T-helper 1 cell treated with Interleukin-12 subunit alpha and Interleukin-12 subunit beta and Interleukin-4 antibody, amounts not matched to agents 30 μg/mL and 1 μg/mL, for 36 hours (primary cell): ENCODE measurements around the gene CYP11A1.
A peak's percentile ranks its signal among the peaks of the same experiment; 100 is the strongest.

Experiments
- H3K27ac Mint-ChIP-seq: one replicate; pipeline ENCODE4 v1.8.0; 2021; ENCODE audit warnings: mild to moderate bottlenecking, mixed read lengths
- H3K27me3 Mint-ChIP-seq: one replicate; pipeline ENCODE4 v1.8.0; 2021; ENCODE audit warnings: low read depth, mixed read lengths
- H3K36me3 Mint-ChIP-seq: one replicate; pipeline ENCODE4 v1.8.0; 2021; ENCODE audit warnings: low read depth, mixed read lengths
- H3K4me1 Mint-ChIP-seq: one replicate; pipeline ENCODE4 v1.8.0; 2021; ENCODE audit warnings: low read depth, mixed read lengths
- H3K4me3 Mint-ChIP-seq: one replicate; pipeline ENCODE4 v1.8.0; 2021; ENCODE audit warnings: mild to moderate bottlenecking, moderate library complexity, mixed read lengths
- H3K9me3 Mint-ChIP-seq: one replicate; pipeline ENCODE4 v1.8.0; 2021; ENCODE audit warnings: mixed read lengths

CYP11A1 gene

DNA sequence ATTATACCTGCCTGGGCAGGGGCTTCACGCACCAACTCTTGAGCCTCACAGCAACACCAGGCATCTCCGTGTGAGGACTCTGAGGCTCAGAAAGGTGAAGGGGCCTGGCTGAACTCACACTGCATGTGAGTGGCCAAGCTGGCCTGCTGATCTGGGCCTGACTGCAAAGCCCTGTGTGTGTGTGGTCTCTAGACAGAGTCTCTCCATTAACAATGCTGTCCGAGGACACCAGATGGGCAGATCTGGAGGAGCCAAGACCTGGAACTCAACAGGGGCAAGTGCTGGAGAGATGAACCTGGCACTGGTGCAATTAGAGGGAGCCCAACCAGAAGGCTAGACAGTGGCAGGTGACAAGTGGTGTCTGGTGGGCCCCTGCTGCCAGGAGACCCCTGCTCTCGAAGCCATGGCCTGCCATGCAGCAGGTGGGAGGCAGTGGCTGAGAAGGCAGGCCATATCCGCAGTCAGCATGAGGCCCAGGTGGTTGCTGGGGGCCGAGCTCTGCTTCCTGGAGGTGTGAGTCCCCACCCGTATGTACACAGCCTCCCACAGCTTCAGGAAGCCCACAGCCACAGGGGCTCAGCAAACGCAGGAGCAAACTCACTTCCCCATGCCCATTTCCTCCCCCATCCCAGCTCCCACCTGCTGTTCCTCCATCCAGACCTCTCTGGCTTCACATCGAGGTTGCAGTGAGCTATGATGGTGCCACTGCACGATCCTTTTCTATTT is 39.0 kb downstream of the CYP11A1 start:
- Mint-ChIP-seq H3K9me3 (no peaks in the 10 kb centered on the region), H3K36me3 (no peaks in the 10 kb centered on the region), H3K4me1 (no peaks in the 10 kb centered on the region), H3K27me3 (no peaks in the 10 kb centered on the region), H3K27ac (no peak overlapping the region), H3K4me3 (no peak overlapping the region)

DNA sequence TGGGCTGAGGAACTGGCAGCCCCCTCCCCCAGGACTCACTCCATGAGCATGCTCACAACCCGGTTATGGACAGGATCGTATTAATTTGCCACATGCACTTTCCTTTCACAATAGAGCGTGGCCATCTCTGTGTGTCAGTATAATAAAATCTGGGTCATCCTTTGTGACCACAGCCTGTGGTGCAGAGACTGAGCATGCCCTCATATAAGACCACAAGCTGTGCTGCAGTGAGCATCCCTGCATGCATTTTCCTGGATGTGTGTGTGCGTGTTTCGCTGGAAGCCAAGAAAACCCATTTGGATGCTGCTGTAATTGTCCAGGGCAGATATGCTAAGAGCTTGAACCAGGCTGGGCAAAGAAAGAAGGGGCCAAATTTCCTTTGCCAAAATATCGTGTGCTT is 39.7 kb downstream of the CYP11A1 start:
- no peak overlapping the region for H3K27ac Mint-ChIP-seq
- no peak overlapping the region for H3K4me3 Mint-ChIP-seq
- no peaks in the 10 kb centered on the region for H3K27me3 Mint-ChIP-seq
- no peaks in the 10 kb centered on the region for H3K36me3 Mint-ChIP-seq
- no peaks in the 10 kb centered on the region for H3K9me3 Mint-ChIP-seq
- no peaks in the 10 kb centered on the region for H3K4me1 Mint-ChIP-seq

DNA sequence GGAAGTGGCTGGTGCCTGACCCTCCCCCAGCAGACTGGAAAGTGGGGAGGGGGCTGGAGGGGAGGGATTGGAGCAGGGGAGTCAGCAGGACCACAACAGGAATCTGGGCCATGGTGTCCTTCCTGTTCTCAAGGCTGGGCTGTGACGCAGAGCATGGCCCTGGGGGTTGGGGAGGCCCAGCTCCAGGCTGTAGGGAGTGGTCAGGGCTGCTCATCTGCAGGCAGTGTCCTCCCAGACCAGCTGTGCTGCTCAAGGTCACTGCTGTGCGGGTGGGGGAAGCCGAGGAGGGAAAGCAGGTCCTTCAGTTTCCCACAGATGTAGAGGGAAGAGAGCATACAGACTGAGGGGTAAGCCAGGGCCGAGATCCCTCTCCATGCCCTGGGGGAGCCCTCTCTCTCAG is 40.7 kb downstream of the CYP11A1 start:
- Mint-ChIP-seq H3K4me3 (no peak overlapping the region), H3K36me3 (no peaks in the 10 kb centered on the region), H3K9me3 (no peaks in the 10 kb centered on the region), H3K27ac (no peak overlapping the region), H3K4me1 (no peaks in the 10 kb centered on the region), H3K27me3 (peaks cover under 1% of the 10 kb centered on the region)

DNA sequence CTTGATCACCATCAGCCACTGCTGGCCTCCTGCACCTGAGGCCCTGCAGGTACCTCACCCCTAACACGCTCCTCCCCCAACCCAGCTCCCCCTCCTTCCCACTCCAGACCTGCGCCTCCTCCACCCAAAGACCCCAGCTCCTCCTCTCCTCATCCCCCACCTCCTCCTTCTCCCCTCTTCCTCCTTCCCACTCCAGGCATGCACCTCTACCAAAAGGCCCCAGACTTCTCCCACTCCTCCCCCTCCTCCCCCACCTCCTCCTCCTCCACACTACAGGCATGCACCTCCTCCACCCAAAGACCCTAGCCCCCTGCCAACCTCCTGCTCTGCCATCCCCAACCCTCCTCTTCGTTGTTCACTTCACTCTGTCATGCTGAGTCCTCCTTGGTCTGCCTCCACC is 42.7 kb downstream of the CYP11A1 start:
- Mint-ChIP-seq H3K36me3 (no peaks in the 10 kb centered on the region), H3K27me3 (peaks cover 3% of the 10 kb centered on the region), H3K9me3 (no peaks in the 10 kb centered on the region), H3K27ac (no peak overlapping the region), H3K4me1 (no peaks in the 10 kb centered on the region), H3K4me3 (no peak overlapping the region)

DNA sequence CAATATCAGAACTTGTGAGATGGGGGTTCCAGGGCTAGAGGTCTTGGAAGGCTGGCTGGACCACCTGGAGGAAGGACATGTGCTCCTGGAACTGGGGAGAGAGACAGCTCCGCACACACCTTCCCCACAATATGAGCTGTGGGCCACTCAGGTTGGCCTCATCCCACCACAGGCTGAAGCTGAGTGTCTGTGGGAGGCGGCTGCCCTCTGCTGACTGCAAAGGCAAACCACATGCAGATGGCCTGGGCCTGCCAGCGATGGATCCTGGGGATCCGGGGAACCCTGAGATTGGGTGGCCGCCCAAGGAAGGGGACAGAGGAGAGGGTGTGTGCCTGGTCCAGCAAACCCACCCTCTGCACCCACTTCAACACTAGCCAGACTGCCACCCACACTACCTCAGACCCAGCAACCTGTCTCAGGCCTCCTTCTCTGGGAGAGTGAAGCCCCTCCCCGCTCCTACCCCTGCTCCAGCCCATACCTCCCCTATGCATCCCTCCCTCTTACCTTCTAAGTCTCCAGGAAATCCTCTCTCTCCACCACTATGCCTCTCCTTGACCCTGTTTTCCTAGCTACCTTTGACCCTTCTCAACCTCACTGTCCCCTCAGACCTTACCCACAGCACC is 44.8 kb downstream of the CYP11A1 start:
- Mint-ChIP-seq H3K36me3 (no peaks in the 10 kb centered on the region), H3K4me3 (no peak overlapping the region), H3K27me3 (peaks cover 3% of the 10 kb centered on the region), H3K27ac (peak overlapping the region; percentile 19), H3K4me1 (no peaks in the 10 kb centered on the region), H3K9me3 (no peaks in the 10 kb centered on the region)

DNA sequence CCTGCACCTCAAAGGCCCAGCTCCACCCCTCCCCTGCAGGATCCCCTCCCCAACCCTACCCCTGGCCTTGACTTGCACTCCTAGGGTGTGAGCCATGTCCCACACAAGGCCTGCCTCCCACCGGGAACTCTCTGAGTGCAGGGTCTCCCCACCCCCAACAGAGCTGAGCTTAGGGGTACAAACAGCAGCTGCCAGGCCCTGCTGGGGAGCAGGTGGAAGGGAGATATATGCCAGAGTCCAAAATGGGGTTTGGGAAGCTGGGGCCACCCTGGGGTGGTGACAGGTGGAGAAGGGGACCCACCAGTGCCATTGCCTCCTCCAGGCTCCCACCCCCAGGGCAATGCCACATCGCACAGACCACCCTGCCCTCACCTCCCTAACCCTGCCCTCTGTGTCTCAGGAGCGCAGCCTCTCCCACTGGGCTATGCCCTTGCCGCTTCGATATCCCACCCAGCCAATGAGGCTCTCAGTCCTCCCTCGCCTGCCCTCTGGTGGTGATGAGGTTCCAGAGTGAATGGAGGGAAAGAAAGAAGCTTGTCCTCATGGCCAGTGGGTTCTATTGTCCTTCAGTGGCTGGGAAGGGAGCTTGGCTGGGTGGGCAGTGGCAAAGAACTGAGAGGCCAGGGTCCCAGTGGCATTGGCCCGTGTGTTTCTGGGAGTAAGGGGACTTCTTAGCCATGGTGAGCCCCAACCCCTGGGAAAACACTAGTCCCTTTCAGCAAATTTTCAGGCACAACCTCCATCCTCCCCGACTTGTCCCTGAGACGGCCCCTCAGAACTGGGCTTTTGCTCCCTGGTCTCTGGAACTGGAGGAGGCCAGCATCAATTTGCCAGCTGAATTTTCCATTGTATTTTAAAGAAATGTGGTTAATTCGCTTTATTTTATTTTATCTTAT is 46.8 kb downstream of the CYP11A1 start:
- Mint-ChIP-seq H3K36me3 (no peaks in the 10 kb centered on the region), H3K27ac (no peak overlapping the region), H3K4me1 (peaks cover 3% of the 10 kb centered on the region), H3K27me3 (peaks cover 3% of the 10 kb centered on the region), H3K4me3 (no peak overlapping the region), H3K9me3 (no peaks in the 10 kb centered on the region)

DNA sequence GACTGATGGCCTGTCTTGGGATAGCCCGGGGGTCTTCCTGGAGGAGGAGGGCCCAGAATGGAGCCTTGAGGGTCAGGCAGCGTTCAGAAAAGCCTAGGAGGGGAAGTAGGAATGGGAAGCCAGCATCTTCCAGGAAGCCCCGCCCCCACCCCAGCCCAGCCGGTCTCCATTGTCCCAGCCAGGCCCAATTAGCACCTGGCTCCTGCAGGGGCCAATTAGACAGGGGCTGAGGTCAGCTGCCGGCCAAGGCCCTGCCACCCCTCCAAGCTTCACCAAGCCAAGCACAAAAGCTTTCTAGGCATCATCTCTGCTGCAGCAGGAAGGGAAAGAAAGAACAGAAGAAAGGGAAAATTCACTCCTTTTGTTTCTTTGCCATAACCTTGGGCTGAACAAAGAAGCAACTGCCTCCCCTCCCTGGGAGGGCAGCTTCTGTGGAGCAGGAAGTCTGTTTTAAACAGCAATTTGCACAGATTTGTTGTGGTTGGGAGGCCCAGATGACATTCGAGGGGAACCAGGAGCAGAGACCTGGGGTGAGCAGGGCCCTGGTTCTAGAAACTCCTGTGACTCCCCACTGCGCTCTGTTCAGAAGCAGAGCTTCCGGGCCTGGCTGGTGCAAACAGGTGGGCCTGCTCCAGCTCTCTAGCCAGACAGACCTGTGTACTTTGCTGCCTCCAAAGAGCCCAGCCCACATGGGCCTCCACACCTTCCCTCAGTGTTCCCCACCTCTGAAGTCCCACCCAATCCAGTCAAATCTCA is 47.7 kb downstream of the CYP11A1 start:
- no peak overlapping the region for H3K4me3 Mint-ChIP-seq
- H3K9me3 Mint-ChIP-seq: no peaks in the 10 kb centered on the region
- H3K36me3 Mint-ChIP-seq: no peaks in the 10 kb centered on the region
- H3K27ac Mint-ChIP-seq: no peak overlapping the region
- H3K4me1 Mint-ChIP-seq: peaks cover 10% of the 10 kb centered on the region
- H3K27me3 Mint-ChIP-seq: peaks cover 3% of the 10 kb centered on the region

DNA sequence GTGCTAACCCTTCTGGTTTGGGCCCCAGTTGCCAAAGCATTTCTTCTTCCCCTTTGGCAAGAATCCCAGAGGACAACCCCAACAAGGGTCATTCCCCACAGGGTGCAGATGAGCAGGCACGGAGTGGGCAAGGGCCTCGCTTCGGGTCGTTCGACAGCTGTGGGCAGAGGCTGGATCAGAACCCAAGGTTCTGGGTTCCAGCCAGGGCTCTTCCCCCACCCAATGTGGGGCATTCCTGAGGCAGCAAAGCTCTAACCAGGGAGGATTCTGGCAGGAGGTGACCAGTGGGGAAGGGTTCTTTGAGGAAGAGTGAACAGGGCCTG is 48.3 kb downstream of the CYP11A1 start:
- Mint-ChIP-seq H3K4me3 (no peak overlapping the region), H3K4me1 (peaks cover 11% of the 10 kb centered on the region), H3K27me3 (peaks cover 3% of the 10 kb centered on the region), H3K27ac (no peak overlapping the region), H3K36me3 (no peaks in the 10 kb centered on the region), H3K9me3 (no peaks in the 10 kb centered on the region)

DNA sequence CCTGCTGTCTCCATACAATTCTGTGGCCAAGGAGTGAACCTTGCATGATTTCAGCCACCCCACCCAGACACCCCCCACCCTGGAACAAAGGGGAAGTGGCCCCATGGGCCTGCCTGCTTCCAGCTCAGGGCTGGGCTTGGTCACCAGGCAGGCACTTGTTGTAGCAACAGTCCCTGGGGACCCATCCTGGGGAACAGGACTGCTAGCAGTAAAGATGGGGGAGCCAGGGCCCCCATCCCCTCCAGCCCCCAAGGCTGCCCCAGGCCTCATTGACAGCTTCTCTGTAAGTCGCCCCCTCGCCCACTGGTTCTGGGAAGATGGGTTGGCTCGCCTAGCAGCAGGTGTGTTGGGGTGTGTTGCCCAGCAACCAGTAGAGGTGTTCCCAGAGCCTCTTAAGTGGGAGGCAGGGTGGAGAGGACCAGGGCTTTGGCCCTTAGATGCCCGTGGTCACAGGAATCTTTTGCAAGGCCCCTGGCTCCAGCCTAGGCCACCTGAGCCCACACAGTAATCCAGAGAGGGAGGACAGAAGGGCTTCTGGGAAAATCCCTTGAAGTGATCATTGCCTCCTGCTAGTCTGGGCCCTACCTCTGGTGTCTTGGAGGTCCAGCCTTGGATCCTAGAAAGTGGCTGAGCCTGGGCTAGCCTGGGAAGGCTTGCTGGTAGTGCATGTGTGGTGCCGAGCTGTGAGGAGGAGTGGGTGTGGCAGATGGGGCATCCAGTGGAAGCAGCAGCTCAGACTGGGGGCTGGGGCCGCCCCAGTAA is 48.9 kb downstream of the CYP11A1 start:
- no peak overlapping the region for H3K27ac Mint-ChIP-seq
- peaks cover 3% of the 10 kb centered on the region for H3K27me3 Mint-ChIP-seq
- no peak overlapping the region for H3K4me3 Mint-ChIP-seq
- no peaks in the 10 kb centered on the region for H3K9me3 Mint-ChIP-seq
- H3K36me3 Mint-ChIP-seq: no peaks in the 10 kb centered on the region
- H3K4me1 Mint-ChIP-seq: peaks cover 11% of the 10 kb centered on the region

DNA sequence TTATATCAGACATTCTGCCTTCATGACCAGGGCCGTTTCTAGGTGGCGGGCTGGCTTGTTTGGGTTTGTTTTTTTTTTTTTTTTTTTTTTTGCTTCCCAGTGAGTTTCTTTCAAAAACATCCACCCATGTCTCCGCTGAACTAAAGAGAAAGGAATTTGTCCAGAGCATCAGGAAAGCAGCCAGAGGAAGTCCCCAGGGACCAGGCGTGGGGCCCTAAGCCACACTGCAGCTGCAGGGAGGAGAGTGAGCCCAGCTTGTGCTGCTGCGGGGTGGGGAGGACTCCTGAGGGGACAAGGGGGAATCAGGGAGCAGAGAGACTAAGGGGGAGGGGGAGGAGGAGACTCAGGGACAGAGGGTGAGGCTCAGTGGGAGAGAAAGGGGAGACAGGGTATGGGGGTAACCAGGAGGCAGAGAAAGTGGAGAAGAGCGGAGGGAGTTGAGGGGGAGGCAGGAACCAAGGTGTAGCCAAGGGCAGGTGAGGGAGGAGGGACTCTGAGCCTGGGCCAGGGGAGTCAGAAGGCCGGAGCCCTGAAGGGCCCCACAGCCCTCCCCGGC is 49.5 kb downstream of the CYP11A1 start:
- Mint-ChIP-seq H3K9me3 (no peaks in the 10 kb centered on the region), H3K36me3 (no peaks in the 10 kb centered on the region), H3K4me1 (peaks cover 11% of the 10 kb centered on the region), H3K4me3 (no peak overlapping the region), H3K27me3 (peaks cover 3% of the 10 kb centered on the region), H3K27ac (no peak overlapping the region)

DNA sequence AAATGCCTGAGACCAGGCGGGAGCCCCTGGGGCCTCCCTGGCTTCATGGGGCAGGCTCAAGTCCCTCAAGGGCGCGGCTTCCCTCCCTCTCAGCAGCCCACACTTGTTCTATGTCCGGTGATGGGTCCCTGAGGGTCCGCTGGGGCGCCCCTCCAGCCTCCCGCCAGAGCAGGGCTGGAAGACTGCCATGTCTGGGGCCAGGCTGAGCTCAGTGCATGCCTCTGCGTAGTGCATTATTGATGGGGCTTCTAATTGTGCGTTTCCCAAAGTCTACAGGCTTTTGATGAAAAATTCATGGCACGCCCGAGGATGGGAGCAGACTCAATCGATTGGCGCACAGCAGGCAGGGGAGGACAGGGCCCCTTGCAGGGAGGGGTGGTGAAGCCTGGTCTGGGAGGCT is 51.3 kb downstream of the CYP11A1 start:
- Mint-ChIP-seq H3K27ac (no peak overlapping the region), H3K4me3 (no peak overlapping the region), H3K4me1 (peaks cover 11% of the 10 kb centered on the region), H3K27me3 (no peaks in the 10 kb centered on the region), H3K9me3 (no peaks in the 10 kb centered on the region), H3K36me3 (no peaks in the 10 kb centered on the region)

DNA sequence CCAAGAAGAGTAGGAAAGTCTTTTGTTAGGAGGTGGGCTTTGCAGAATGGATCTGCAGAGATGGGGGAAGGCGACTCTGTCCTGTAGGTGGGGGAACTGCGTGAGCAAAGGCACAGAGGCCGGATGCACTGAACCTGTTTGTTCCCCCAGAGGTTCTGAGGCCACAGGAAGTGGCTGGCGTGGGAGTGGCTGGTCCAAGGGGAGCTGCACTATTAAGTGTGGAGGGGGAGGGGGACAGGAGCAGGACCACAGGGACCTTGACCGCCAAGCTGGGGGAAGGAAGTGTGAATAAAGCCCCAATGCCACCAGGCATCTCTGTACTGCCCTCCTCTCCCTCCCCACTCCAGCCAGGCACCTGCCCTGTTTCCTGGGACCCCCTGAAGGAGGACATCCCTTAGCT is 51.8 kb downstream of the CYP11A1 start:
- Mint-ChIP-seq H3K9me3 (no peaks in the 10 kb centered on the region), H3K36me3 (no peaks in the 10 kb centered on the region), H3K27ac (peak overlapping the region; percentile 75), H3K27me3 (no peaks in the 10 kb centered on the region), H3K4me3 (peak overlapping the region; percentile 7), H3K4me1 (peaks cover 11% of the 10 kb centered on the region)

DNA sequence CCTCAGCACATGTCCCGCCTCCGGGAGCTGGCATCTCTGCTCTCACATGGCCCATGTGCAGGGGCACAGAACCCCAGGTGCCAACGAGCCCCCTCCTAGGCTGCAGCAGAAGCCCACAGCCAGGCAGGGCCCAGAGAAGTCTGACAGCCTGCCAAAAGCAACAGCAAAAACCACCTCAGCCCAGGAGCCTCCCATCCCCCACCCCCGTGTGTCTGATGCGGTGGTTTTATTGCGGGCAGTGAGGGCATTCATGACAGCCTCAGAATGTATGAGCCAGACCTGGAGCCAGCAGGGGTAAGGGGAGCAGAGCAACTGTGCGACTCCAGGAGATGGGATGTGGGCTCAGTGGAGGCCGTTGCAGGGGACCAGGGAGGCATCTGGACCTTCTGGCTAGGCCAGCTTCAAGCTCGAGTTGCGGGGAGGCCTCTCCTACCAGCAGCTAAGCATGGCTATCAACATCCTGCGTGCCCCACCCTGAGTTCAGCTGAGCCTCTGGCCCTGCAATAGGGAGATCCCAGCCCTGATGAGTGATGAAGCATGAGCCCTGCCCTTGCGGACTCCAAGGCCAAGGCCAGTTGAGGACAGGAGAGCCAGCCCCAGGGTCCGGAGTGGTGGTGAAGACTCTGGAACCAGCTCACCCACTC is 52.5 kb downstream of the CYP11A1 start:
- peaks cover 11% of the 10 kb centered on the region for H3K4me1 Mint-ChIP-seq

More for the DNA sequence above, 52.5 kb downstream of the CYP11A1 start:
- Mint-ChIP-seq H3K27me3 (no peaks in the 10 kb centered on the region), H3K9me3 (no peaks in the 10 kb centered on the region), H3K27ac (peak overlapping the region; percentile 75), H3K36me3 (no peaks in the 10 kb centered on the region), H3K4me3 (no peak overlapping the region)
